Measurements from ENCODE around the gene ARID3C. TPM values are rescaled to one million over a fixed set of nuclear protein-coding genes. Genes with fewer than 3 reads are reported as not detected.

ARID3C gene
- total RNA-seq, 1 experiment from 2014 or later, result 0.33 TPM

- no peak for ATAC-seq
- Histone ChIP-seq H3K36me3 (ENCODE audit: control insufficient read depth, insufficient read depth, low read length) (no peaks in the 10 kb centered on the region), H3K27me3 (ENCODE audit: control insufficient read depth, insufficient read depth, low read length) (no peaks in the 10 kb centered on the region), H3K4me3 (ENCODE audit: low read depth in 2 of 2, low read length in 2 of 2) (no peak overlapping the region), H3K4me1 (ENCODE audit: control insufficient read depth, insufficient read depth, low read length) (no peaks in the 10 kb centered on the region), H3K9me3 (ENCODE audit: control insufficient read depth, insufficient read depth, low read depth, low read length) (no peaks in the 10 kb centered on the region), H3K27ac (ENCODE audit: low read length) (no peak overlapping the region)
- BruUV-seq (replicated peaks), result no TSS peak
- ChIA-PET POLR2A (no interaction called here), CTCF (interaction anchor here (0.6 to 1.4 kb wide), 3 partner anchors 11 to 37 kb away, joined by 3 to 4 read pairs (median 4); no protein-coding TSS in a partner anchor)
- intact Hi-C loops (cut with micrococcal nuclease; ENCODE audit: unreplicated experiment) (no loop called here), in situ Hi-C loops (cut with HindIII; ENCODE audit: low pct_unique_long_range_greater_than_20kb, low sequenced_read_pairs) (no loop called here)
- DNase-seq (ENCODE audit: low read depth, low spot score), result no peak
- no peak for TF ChIP-seq SIN3A (IDR thresholded peaks at IDR 0.05; ENCODE audit: borderline replicate concordance, insufficient read depth, low read depth, low read length)
- TF ChIP-seq CTCF (IDR thresholded peaks at IDR 0.05), result no peak
- no peak for TF ChIP-seq POLR2AphosphoS5 (IDR thresholded peaks at IDR 0.05; ENCODE audit: low read depth, low read length)
- no peak for TF ChIP-seq REST (IDR thresholded peaks at IDR 0.05; ENCODE audit: insufficient read depth in 1 of 2, low read depth in 2 of 2, low read length in 1 of 2)
- TF ChIP-seq TCF7L2 (IDR thresholded peaks at IDR 0.05; ENCODE audit: low read depth, low read length), result no peak
These were observed 48.5 kb downstream of the ARID3C start for GRCh38 chr9:34580358-34580757.

- no peak overlapping the region for H3K4me3 ChIP-seq (ENCODE audit: low read depth in 2 of 2, low read length in 2 of 2)
- no peaks in the 10 kb centered on the region for H3K27me3 ChIP-seq (ENCODE audit: control insufficient read depth, insufficient read depth, low read length)
- CTCF ChIA-PET, result interaction anchor here (1.4 kb wide), 1 partner anchor 32 kb away, joined by 4 read pairs; no protein-coding TSS in a partner anchor
- BruUV-seq (replicated peaks), result no TSS peak
- POLR2A ChIA-PET, result interaction anchor here (0.6 kb wide), 1 partner anchor 21 kb away, joined by 3 read pairs; no protein-coding TSS in a partner anchor
- intact Hi-C loops (cut with micrococcal nuclease; ENCODE audit: unreplicated experiment), result no loop called here
- no peaks in the 10 kb centered on the region for H3K4me1 ChIP-seq (ENCODE audit: control insufficient read depth, insufficient read depth, low read length)
- TF ChIP-seq POLR2AphosphoS5 (IDR thresholded peaks at IDR 0.05; ENCODE audit: low read depth, low read length) (no peak), SIN3A (IDR thresholded peaks at IDR 0.05; ENCODE audit: borderline replicate concordance, insufficient read depth, low read depth, low read length) (no peak)
- H3K36me3 ChIP-seq (ENCODE audit: control insufficient read depth, insufficient read depth, low read length), result no peaks in the 10 kb centered on the region
- ATAC-seq (no peak), DNase-seq (ENCODE audit: low read depth, low spot score) (no peak)
- no peak overlapping the region for H3K27ac ChIP-seq (ENCODE audit: low read length)
- in situ Hi-C loops (cut with HindIII; ENCODE audit: low pct_unique_long_range_greater_than_20kb, low sequenced_read_pairs), result no loop called here
- no peaks in the 10 kb centered on the region for H3K9me3 ChIP-seq (ENCODE audit: control insufficient read depth, insufficient read depth, low read depth, low read length)
These were observed 49.1 kb downstream of the ARID3C start for GRCh38 chr9:34579808-34580163.

- DNase-seq (ENCODE audit: low read depth, low spot score) (no peak), ATAC-seq (no peak)
- no peak overlapping the region for H3K4me3 ChIP-seq (ENCODE audit: low read depth in 2 of 2, low read length in 2 of 2)
- H3K9me3 ChIP-seq (ENCODE audit: control insufficient read depth, insufficient read depth, low read depth, low read length), result no peaks in the 10 kb centered on the region
- no peaks in the 10 kb centered on the region for H3K27me3 ChIP-seq (ENCODE audit: control insufficient read depth, insufficient read depth, low read length)
- no TSS peak for BruUV-seq (replicated peaks)
- ChIA-PET CTCF (interaction anchor here (0.6 to 1.4 kb wide), 2 partner anchors 29 to 31 kb away, joined by 4 to 5 read pairs; no protein-coding TSS in a partner anchor), POLR2A (interaction anchor here (0.6 kb wide), 1 partner anchor 21 kb away, joined by 3 read pairs; no protein-coding TSS in a partner anchor)
- intact Hi-C loops (cut with micrococcal nuclease; ENCODE audit: unreplicated experiment), result no loop called here
- TF ChIP-seq REST (IDR thresholded peaks at IDR 0.05; ENCODE audit: insufficient read depth in 1 of 2, low read depth in 2 of 2, low read length in 1 of 2), result no peak
- TF ChIP-seq CTCF (IDR thresholded peaks at IDR 0.05), result no peak
- TF ChIP-seq TCF7L2 (IDR thresholded peaks at IDR 0.05; ENCODE audit: low read depth, low read length), result no peak
- no peak for TF ChIP-seq POLR2AphosphoS5 (IDR thresholded peaks at IDR 0.05; ENCODE audit: low read depth, low read length)
- no peak for TF ChIP-seq SIN3A (IDR thresholded peaks at IDR 0.05; ENCODE audit: borderline replicate concordance, insufficient read depth, low read depth, low read length)
- in situ Hi-C loops (cut with HindIII; ENCODE audit: low pct_unique_long_range_greater_than_20kb, low sequenced_read_pairs), result no loop called here
- H3K4me1 ChIP-seq (ENCODE audit: control insufficient read depth, insufficient read depth, low read length), result no peaks in the 10 kb centered on the region
- no peaks in the 10 kb centered on the region for H3K36me3 ChIP-seq (ENCODE audit: control insufficient read depth, insufficient read depth, low read length)
- no peak overlapping the region for H3K27ac ChIP-seq (ENCODE audit: low read length)
These were observed 49.6 kb downstream of the ARID3C start for GRCh38 chr9:34579104-34579807.
